Heart right ventricle (tissue), 16 donors: ENCODE measurements around the gene LDAF1. TPM values are rescaled to one million over a fixed set of nuclear protein-coding genes. Genes with fewer than 3 reads are reported as not detected.

Experiments used
- ATAC-seq, 8 donors: fragments of 200-7000 bp; cut with Tn5 transposase; one replicate each; pipeline ENCODE4 v1.9.1; 2020; ENCODE audit warnings: mild to moderate bottlenecking in 8 of 8, moderate library complexity in 8 of 8, moderate number of reproducible peaks in 1 of 8
- DNase-seq, 2 donors: peaks; one replicate each; pipeline ENCODE4 v3.0.0-alpha.2; 2020
- H3K27ac ChIP-seq, 10 donors: fragments of 200-600 bp; sonication (generic) in 2 of 10; one replicate each; pipeline versions ENCODE4 v1.5.0 to v1.8.0; 2020 to 2022; ENCODE audit warnings: mild to moderate bottlenecking in 3 of 10
- H3K27me3 ChIP-seq, 7 donors: fragments of 200-600 bp; one replicate each; pipeline ENCODE4 v1.8.0; 2021 to 2022; ENCODE audit warnings: mild to moderate bottlenecking in 2 of 7
- H3K36me3 ChIP-seq, 9 donors: fragments of 200-600 bp; sonication (generic) in 1 of 9; one replicate each; pipeline versions ENCODE4 v1.5.0 to v1.8.0; 2020 to 2022; ENCODE audit warnings: mild to moderate bottlenecking in 2 of 9
- H3K4me1 ChIP-seq, 9 donors: fragments of 200-600 bp; sonication (generic) in 1 of 9; one replicate each; pipeline versions ENCODE4 v1.5.0 to v1.8.0; 2020 to 2022; ENCODE audit warnings: mild to moderate bottlenecking in 4 of 9
- H3K4me3 ChIP-seq, 10 donors: fragments of 200-600 bp; sonication (generic) in 2 of 10; one replicate each; pipeline versions ENCODE4 v1.5.0 to v1.8.0; 2020 to 2022; ENCODE audit warnings: mild to moderate bottlenecking in 7 of 10, moderate library complexity in 2 of 10
- H3K9me3 ChIP-seq, 11 donors: fragments of 200-600 bp in 10 of 11; sonication (generic) in 2 of 11; one replicate each; pipeline versions ENCODE4 v1.5.0 to v1.8.0; 2013 to 2022; ENCODE audit warnings: mild to moderate bottlenecking in 2 of 11, control low read depth in 1 of 11, moderate library complexity in 1 of 11
- CTCF ChIP-seq, 9 donors: fragments of 200-600 bp; sonication (generic) in 2 of 9; IDR thresholded peaks; one replicate each; pipeline versions ENCODE4 v1.5.0 to v1.8.0; 2021 to 2022; ENCODE audit warnings: antibody characterized with exemption in 9 of 9, mild to moderate bottlenecking in 5 of 9, moderate library complexity in 1 of 9
- WGBS, 2 donors: extraction: QIAGEN DNeasy Blood & Tissue Kit; methylation state at CpG; one replicate each; pipeline ENCODE4 v1.1.7; 2013; ENCODE audit warnings: inconsistent platforms in 1 of 2; 5-methylcytosine and 5-hydroxymethylcytosine counted together
- intact Hi-C, 10 donors: fragments of 100-400 bp; cut with DNase I; formaldehyde crosslinking; loops; one replicate each; pipeline versions ENCODE4 v1.11.1 to v1.14.2; 2022
- polyA plus RNA-seq, 2 donors: library from polyadenylated mRNA; stranded (reverse); fragments of 200-250 nt; gene quantifications; one replicate each; pipeline ENCODE4 v1.2.3, GENCODE V29; 2013
- total RNA-seq, 10 donors: library from RNA; stranded (reverse); fragmentation: NEBNext Ultra II Directional in 3 of 10; extraction: Animal tissue kit (Norgen Biotek cat#: 25700) in 3 of 10; gene quantifications; one replicate each; pipeline versions ENCODE4 v1.2.1 to v1.2.4, GENCODE V29; 2021 to 2023
- donor health status: Arrhythmogenic right ventricular cardiomyopathy.
- donor health status: ischemic (EF 13 %, LVEDD 7.1; RV severe dilation, severe dysfunction).
- donor health status: healthy with polysubstance abuse.
- donor health status: DM: no; HTN: yes; CAD: no.
- donor health status: DM: no; HTN: no; CAD: no.
- donor health status: ischemic (EF 25% LVEDD 6.9; RV normal size, moderate dysfunction).
- donor health status: ischemic (EF 25% LVEDD 5.7; RV mildly dilated, moderate dysfunction).
- donor health status: healthy.
- donor health status: DM: yes; HTN: yes; CAD: no.
- donor health status: Ischemic cardiomyopathy.
- donor health status: ischemic (EF 35%, LVEDD 5.7; RV mildly dilated, moderate dysfunction).
- donor health status: nonischemic (EF 11% LVEDD 7.7; RV severe dilation, severe dysfunction).
- donor health status: DM: yes; HTN: yes; CAD: no.
- donor health status: PGD.
- donor health status: ischemic (EF 29% LVEDD 5.4; RV normal size, mild dysfunction).
- donor health status: nonischemic (EF 23%, LVEDD 6.1; RV moderate dilation, normal function).

The LDAF1 gene
- total and polyA plus RNA-seq, 12 donors = 21.0 to 182 (median 139) TPM

GRCh38 chr16:21227866-21228265 lies 69.4 kb downstream of the LDAF1 start:
- no peak overlapping the region for H3K4me3 ChIP-seq
- H3K27me3 ChIP-seq = peaks cover 0 to 46% (median 15%) of the 10 kb centered on the region in 7 donors
- no peak for ATAC-seq
- H3K36me3 ChIP-seq = no peaks in the 10 kb centered on the region
- H3K4me1 ChIP-seq = no peaks in the 10 kb centered on the region
- no peak for DNase-seq
- intact Hi-C loops = no loop called here
- H3K27ac ChIP-seq = no peak overlapping the region
- TF ChIP-seq CTCF (IDR thresholded peaks at IDR 0.05) = no peak
- H3K9me3 ChIP-seq = no peaks in the 10 kb centered on the region

- no peaks in the 10 kb centered on the region for H3K9me3 ChIP-seq
- no peak for TF ChIP-seq CTCF (IDR thresholded peaks at IDR 0.05)
- H3K36me3 ChIP-seq = no peaks in the 10 kb centered on the region
- H3K4me3 ChIP-seq = no peak overlapping the region
- ATAC-seq = no peak
- DNase-seq = no peak
- WGBS, 2 donors = 48 to 61% methylated on average over 2 of the region's 2 CpGs
- H3K27me3 ChIP-seq = peaks cover 0 to 46% (median 10%) of the 10 kb centered on the region in 7 donors
- no peak overlapping the region for H3K27ac ChIP-seq
- intact Hi-C loops = no loop called here
- H3K4me1 ChIP-seq = no peaks in the 10 kb centered on the region
These were observed 69.9 kb downstream of the LDAF1 start for GRCh38 chr16:21228361-21228872.

Other genes with a start within 250 kb of the LDAF1 start
- 1 to 10 TPM in 6 of 10 donors, under 1 TPM in 4; 0.39 to 3.7 (median 1.1) TPM for gene DNAH3, start 7.8 kb upstream of the LDAF1 start, total RNA-seq
- 1 to 10 TPM in 1 of 2 donors, not detected in 1; 1.0 TPM for gene DNAH3, start 7.8 kb upstream of the LDAF1 start, polyA plus RNA-seq
- not detected for gene ZP2, start 52.9 kb downstream of the LDAF1 start, total RNA-seq
- gene ZP2, start 52.9 kb downstream of the LDAF1 start, polyA plus RNA-seq = not detected
- gene ANKS4B, start 75.0 kb downstream of the LDAF1 start, total RNA-seq = not detected
- gene ANKS4B, start 75.0 kb downstream of the LDAF1 start, polyA plus RNA-seq = not detected
- 100 to 1,000 TPM in 7 of 10 donors, 10 to 100 TPM in 3; 31.9 to 265 (median 186) TPM for gene CRYM, start 119.6 kb downstream of the LDAF1 start, total RNA-seq
- gene CRYM, start 119.6 kb downstream of the LDAF1 start, polyA plus RNA-seq = 10 to 100 TPM; 37.1 to 47.0 TPM